ENCODE measurements around the gene CLIC4.
A peak's percentile ranks its signal among the peaks of the same experiment; 100 is the strongest.
"Not testable (repeated sequence)": the region's sequence is repeated elsewhere in the genome, so short reads cannot be mapped to it uniquely, and the experiment has no call there.

Gene CLIC4

GRCh38 chr1:24706074-24706389 is 39.2 kb upstream of the CLIC4 start:
- H3K27ac ChIP-seq (ENCODE audit: low read depth, low read length); H3K4me3 ChIP-seq (ENCODE audit: low read depth, low read length); H3K27me3 ChIP-seq (ENCODE audit: insufficient read depth, low read length); H3K36me3 ChIP-seq (ENCODE audit: insufficient read depth, low read length); H2AFZ ChIP-seq (ENCODE audit: low read length, unreplicated experiment); H3K79me2 ChIP-seq (ENCODE audit: control insufficient read depth, insufficient read depth, low read length, unreplicated experiment): not testable (repeated sequence)
- H3K4me1 ChIP-seq (ENCODE audit: control insufficient read depth, insufficient read depth, low read length, unreplicated experiment), result peaks cover 22% of the 10 kb centered on the region

GRCh38 chr1:24707687-24708086 is 37.6 kb upstream of the CLIC4 start:
- peaks cover 22% of the 10 kb centered on the region for H3K4me1 ChIP-seq (ENCODE audit: control insufficient read depth, insufficient read depth, low read length, unreplicated experiment)
- no peak overlapping the region for H3K27ac ChIP-seq (ENCODE audit: low read depth, low read length)
- no peaks in the 10 kb centered on the region for H3K27me3 ChIP-seq (ENCODE audit: insufficient read depth, low read length)
- H3K79me2 ChIP-seq (ENCODE audit: control insufficient read depth, insufficient read depth, low read length, unreplicated experiment), result no peaks in the 10 kb centered on the region
- H3K36me3 ChIP-seq (ENCODE audit: insufficient read depth, low read length), result no peaks in the 10 kb centered on the region
- H3K4me3 ChIP-seq (ENCODE audit: low read depth, low read length), result no peak overlapping the region
- no peak overlapping the region for H2AFZ ChIP-seq (ENCODE audit: low read length, unreplicated experiment)

- no peaks in the 10 kb centered on the region for H3K36me3 ChIP-seq (ENCODE audit: insufficient read depth, low read length)
- no peaks in the 10 kb centered on the region for H3K27me3 ChIP-seq (ENCODE audit: insufficient read depth, low read length)
- H3K27ac ChIP-seq (ENCODE audit: low read depth, low read length), result no peak overlapping the region
- peaks cover 33% of the 10 kb centered on the region for H3K4me1 ChIP-seq (ENCODE audit: control insufficient read depth, insufficient read depth, low read length, unreplicated experiment)
- no peaks in the 10 kb centered on the region for H3K79me2 ChIP-seq (ENCODE audit: control insufficient read depth, insufficient read depth, low read length, unreplicated experiment)
- no peak overlapping the region for H2AFZ ChIP-seq (ENCODE audit: low read length, unreplicated experiment)
- H3K4me3 ChIP-seq (ENCODE audit: low read depth, low read length), result no peak overlapping the region
These were observed 36.3 kb upstream of the CLIC4 start for GRCh38 chr1:24708938-24709337.

- Histone ChIP-seq H3K36me3 (ENCODE audit: insufficient read depth, low read length) (no peaks in the 10 kb centered on the region), H3K27ac (ENCODE audit: low read depth, low read length) (no peak overlapping the region), H3K79me2 (ENCODE audit: control insufficient read depth, insufficient read depth, low read length, unreplicated experiment) (no peaks in the 10 kb centered on the region), H3K4me3 (ENCODE audit: low read depth, low read length) (no peak overlapping the region), H2AFZ (ENCODE audit: low read length, unreplicated experiment) (no peak overlapping the region), H3K4me1 (ENCODE audit: control insufficient read depth, insufficient read depth, low read length, unreplicated experiment) (peaks cover 41% of the 10 kb centered on the region), H3K27me3 (ENCODE audit: insufficient read depth, low read length) (no peaks in the 10 kb centered on the region)
These were observed 35.3 kb upstream of the CLIC4 start for GRCh38 chr1:24709791-24710441.

- Histone ChIP-seq H3K27me3 (ENCODE audit: insufficient read depth, low read length) (no peaks in the 10 kb centered on the region), H3K36me3 (ENCODE audit: insufficient read depth, low read length) (no peaks in the 10 kb centered on the region), H3K4me1 (ENCODE audit: control insufficient read depth, insufficient read depth, low read length, unreplicated experiment) (peaks cover 38% of the 10 kb centered on the region), H3K27ac (ENCODE audit: low read depth, low read length) (no peak overlapping the region), H3K79me2 (ENCODE audit: control insufficient read depth, insufficient read depth, low read length, unreplicated experiment) (no peaks in the 10 kb centered on the region), H2AFZ (ENCODE audit: low read length, unreplicated experiment) (no peak overlapping the region), H3K4me3 (ENCODE audit: low read depth, low read length) (no peak overlapping the region)
These were observed 33.9 kb upstream of the CLIC4 start for GRCh38 chr1:24711329-24711728.

GRCh38 chr1:24713176-24713575 is 32.1 kb upstream of the CLIC4 start:
- Histone ChIP-seq H3K4me3 (ENCODE audit: low read depth, low read length) (no peak overlapping the region), H3K27me3 (ENCODE audit: insufficient read depth, low read length) (no peaks in the 10 kb centered on the region), H2AFZ (ENCODE audit: low read length, unreplicated experiment) (no peak overlapping the region), H3K27ac (ENCODE audit: low read depth, low read length) (no peak overlapping the region), H3K4me1 (ENCODE audit: control insufficient read depth, insufficient read depth, low read length, unreplicated experiment) (peaks cover 40% of the 10 kb centered on the region), H3K36me3 (ENCODE audit: insufficient read depth, low read length) (no peaks in the 10 kb centered on the region), H3K79me2 (ENCODE audit: control insufficient read depth, insufficient read depth, low read length, unreplicated experiment) (no peaks in the 10 kb centered on the region)

- Histone ChIP-seq H2AFZ (ENCODE audit: low read length, unreplicated experiment) (no peak overlapping the region), H3K79me2 (ENCODE audit: control insufficient read depth, insufficient read depth, low read length, unreplicated experiment) (no peaks in the 10 kb centered on the region), H3K27me3 (ENCODE audit: insufficient read depth, low read length) (no peaks in the 10 kb centered on the region), H3K27ac (ENCODE audit: low read depth, low read length) (no peak overlapping the region), H3K4me1 (ENCODE audit: control insufficient read depth, insufficient read depth, low read length, unreplicated experiment) (peaks cover 45% of the 10 kb centered on the region), H3K36me3 (ENCODE audit: insufficient read depth, low read length) (no peaks in the 10 kb centered on the region), H3K4me3 (ENCODE audit: low read depth, low read length) (no peak overlapping the region)
These were observed 31.5 kb upstream of the CLIC4 start for GRCh38 chr1:24713736-24714135.

GRCh38 chr1:24714859-24715520 is 30.3 kb upstream of the CLIC4 start:
- H3K4me3 ChIP-seq (ENCODE audit: low read depth, low read length), result no peak overlapping the region
- peaks cover 51% of the 10 kb centered on the region for H3K4me1 ChIP-seq (ENCODE audit: control insufficient read depth, insufficient read depth, low read length, unreplicated experiment)
- H2AFZ ChIP-seq (ENCODE audit: low read length, unreplicated experiment), result peak overlapping the region; percentile 16
- H3K27ac ChIP-seq (ENCODE audit: low read depth, low read length), result peak overlapping the region; percentile 66
- H3K79me2 ChIP-seq (ENCODE audit: control insufficient read depth, insufficient read depth, low read length, unreplicated experiment), result no peaks in the 10 kb centered on the region
- no peaks in the 10 kb centered on the region for H3K27me3 ChIP-seq (ENCODE audit: insufficient read depth, low read length)
- no peaks in the 10 kb centered on the region for H3K36me3 ChIP-seq (ENCODE audit: insufficient read depth, low read length)

GRCh38 chr1:24715658-24716057 is 29.6 kb upstream of the CLIC4 start:
- H3K27ac ChIP-seq (ENCODE audit: low read depth, low read length), result peak overlapping the region; percentile 63
- peak overlapping the region; percentile 16 for H2AFZ ChIP-seq (ENCODE audit: low read length, unreplicated experiment)
- no peaks in the 10 kb centered on the region for H3K27me3 ChIP-seq (ENCODE audit: insufficient read depth, low read length)
- no peak overlapping the region for H3K4me3 ChIP-seq (ENCODE audit: low read depth, low read length)
- H3K36me3 ChIP-seq (ENCODE audit: insufficient read depth, low read length), result no peaks in the 10 kb centered on the region
- no peaks in the 10 kb centered on the region for H3K79me2 ChIP-seq (ENCODE audit: control insufficient read depth, insufficient read depth, low read length, unreplicated experiment)
- peaks cover 52% of the 10 kb centered on the region for H3K4me1 ChIP-seq (ENCODE audit: control insufficient read depth, insufficient read depth, low read length, unreplicated experiment)

GRCh38 chr1:24717887-24718650 is 27.2 kb upstream of the CLIC4 start:
- no peaks in the 10 kb centered on the region for H3K36me3 ChIP-seq (ENCODE audit: insufficient read depth, low read length)
- H3K27ac ChIP-seq (ENCODE audit: low read depth, low read length), result peak overlapping the region; percentile 42
- H3K27me3 ChIP-seq (ENCODE audit: insufficient read depth, low read length), result no peaks in the 10 kb centered on the region
- no peak overlapping the region for H2AFZ ChIP-seq (ENCODE audit: low read length, unreplicated experiment)
- no peak overlapping the region for H3K4me3 ChIP-seq (ENCODE audit: low read depth, low read length)
- H3K4me1 ChIP-seq (ENCODE audit: control insufficient read depth, insufficient read depth, low read length, unreplicated experiment), result peaks cover 52% of the 10 kb centered on the region
- no peaks in the 10 kb centered on the region for H3K79me2 ChIP-seq (ENCODE audit: control insufficient read depth, insufficient read depth, low read length, unreplicated experiment)

- Histone ChIP-seq H3K27me3 (ENCODE audit: insufficient read depth, low read length) (no peaks in the 10 kb centered on the region), H2AFZ (ENCODE audit: low read length, unreplicated experiment) (no peak overlapping the region), H3K36me3 (ENCODE audit: insufficient read depth, low read length) (no peaks in the 10 kb centered on the region), H3K4me1 (ENCODE audit: control insufficient read depth, insufficient read depth, low read length, unreplicated experiment) (peaks cover 42% of the 10 kb centered on the region), H3K27ac (ENCODE audit: low read depth, low read length) (peak overlapping the region; percentile 80), H3K4me3 (ENCODE audit: low read depth, low read length) (no peak overlapping the region), H3K79me2 (ENCODE audit: control insufficient read depth, insufficient read depth, low read length, unreplicated experiment) (no peaks in the 10 kb centered on the region)
These were observed 25.1 kb upstream of the CLIC4 start for GRCh38 chr1:24720152-24720551.
